Colonic mucosa (tissue), 4 donors: Measurements from ENCODE around the gene LAMC1. TPM values are rescaled to one million over a fixed set of nuclear protein-coding genes. Genes with fewer than 3 reads are reported as not detected.

Experiments used
- DNase-seq: peaks from one replicate; pipeline ENCODE4 v3.0.0-alpha.2; 2020
- H3K27ac ChIP-seq: fragments of 200-600 bp; one replicate; pipeline ENCODE4 v1.8.0; 2021
- H3K27me3 ChIP-seq: fragments of 200-600 bp; one replicate; pipeline ENCODE4 v1.8.0; 2021
- H3K36me3 ChIP-seq: fragments of 200-600 bp; one replicate; pipeline ENCODE4 v1.8.0; 2021
- H3K4me1 ChIP-seq: fragments of 200-600 bp; one replicate; pipeline ENCODE4 v1.8.0; 2021; ENCODE audit warnings: mild to moderate bottlenecking
- H3K4me3 ChIP-seq: fragments of 200-600 bp; one replicate; pipeline ENCODE4 v1.8.0; 2021
- H3K9ac ChIP-seq, 2 donors: one replicate each; pipeline ENCODE4 v1.7.0; 2013; ENCODE audit warnings: control low read depth in 2 of 2, low read depth in 2 of 2, low read length in 2 of 2
- H3K9me3 ChIP-seq: fragments of 200-600 bp; one replicate; pipeline ENCODE4 v1.8.0; 2021
- intact Hi-C: fragments of 100-400 bp; cut with DNase I; formaldehyde crosslinking; loops from one replicate; pipeline ENCODE4 v1.14.1; 2022
- total RNA-seq, 2 donors: library from RNA; stranded (reverse); fragmentation: NEBNext Ultra II Directional in 1 of 2; extraction: Animal tissue kit (Norgen Biotek cat#: 25700) in 1 of 2; gene quantifications; one replicate each; pipeline ENCODE4 v1.2.1, GENCODE V29; 2021
- TF ChIP-seq, protein P1 (sequence below): fragments of 200-600 bp; IDR thresholded peaks from one replicate; pipeline ENCODE4 v1.8.0; 2022; ENCODE audit warnings: antibody characterized with exemption, mild to moderate bottlenecking
- donor health status: healthy.
- donor health status: DM: no; HTN: no; CAD: no.
- donor health status: DM: no; HTN: no; CAD: no.

Gene LAMC1
- total RNA-seq, 2 donors from 2014 or later, result 28.0 to 54.6 TPM

DNA sequence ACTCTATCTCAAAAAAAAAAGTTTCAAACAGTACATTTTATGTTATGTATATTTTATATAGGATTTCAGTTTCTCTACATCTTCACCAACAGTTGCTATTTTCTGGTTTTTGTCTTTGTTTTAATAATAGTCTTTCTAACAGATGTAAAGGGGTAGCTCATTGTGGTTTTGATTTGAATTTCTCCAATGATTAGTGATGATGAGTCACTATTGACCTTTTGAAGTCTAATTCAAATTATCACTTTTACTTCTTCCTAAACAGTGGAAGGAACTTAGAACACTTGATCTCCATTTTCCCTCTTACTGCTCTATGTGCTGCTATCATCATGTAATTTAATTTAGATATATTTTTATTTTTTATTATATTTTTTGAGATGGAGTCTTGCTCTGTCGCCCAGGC is 38.6 kb upstream of the LAMC1 start:
- Histone ChIP-seq H3K4me3 (no peak overlapping the region), H3K4me1 (no peaks in the 10 kb centered on the region), H3K36me3 (no peaks in the 10 kb centered on the region), H3K27me3 (no peaks in the 10 kb centered on the region), H3K9ac (no peak overlapping the region), H3K9me3 (no peaks in the 10 kb centered on the region), H3K27ac (no peak overlapping the region)
- DNase-seq, result no peak
- TF ChIP-seq, protein P1, sequence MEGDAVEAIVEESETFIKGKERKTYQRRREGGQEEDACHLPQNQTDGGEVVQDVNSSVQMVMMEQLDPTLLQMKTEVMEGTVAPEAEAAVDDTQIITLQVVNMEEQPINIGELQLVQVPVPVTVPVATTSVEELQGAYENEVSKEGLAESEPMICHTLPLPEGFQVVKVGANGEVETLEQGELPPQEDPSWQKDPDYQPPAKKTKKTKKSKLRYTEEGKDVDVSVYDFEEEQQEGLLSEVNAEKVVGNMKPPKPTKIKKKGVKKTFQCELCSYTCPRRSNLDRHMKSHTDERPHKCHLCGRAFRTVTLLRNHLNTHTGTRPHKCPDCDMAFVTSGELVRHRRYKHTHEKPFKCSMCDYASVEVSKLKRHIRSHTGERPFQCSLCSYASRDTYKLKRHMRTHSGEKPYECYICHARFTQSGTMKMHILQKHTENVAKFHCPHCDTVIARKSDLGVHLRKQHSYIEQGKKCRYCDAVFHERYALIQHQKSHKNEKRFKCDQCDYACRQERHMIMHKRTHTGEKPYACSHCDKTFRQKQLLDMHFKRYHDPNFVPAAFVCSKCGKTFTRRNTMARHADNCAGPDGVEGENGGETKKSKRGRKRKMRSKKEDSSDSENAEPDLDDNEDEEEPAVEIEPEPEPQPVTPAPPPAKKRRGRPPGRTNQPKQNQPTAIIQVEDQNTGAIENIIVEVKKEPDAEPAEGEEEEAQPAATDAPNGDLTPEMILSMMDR, result no peak
- intact Hi-C loops, result no loop called here

DNA sequence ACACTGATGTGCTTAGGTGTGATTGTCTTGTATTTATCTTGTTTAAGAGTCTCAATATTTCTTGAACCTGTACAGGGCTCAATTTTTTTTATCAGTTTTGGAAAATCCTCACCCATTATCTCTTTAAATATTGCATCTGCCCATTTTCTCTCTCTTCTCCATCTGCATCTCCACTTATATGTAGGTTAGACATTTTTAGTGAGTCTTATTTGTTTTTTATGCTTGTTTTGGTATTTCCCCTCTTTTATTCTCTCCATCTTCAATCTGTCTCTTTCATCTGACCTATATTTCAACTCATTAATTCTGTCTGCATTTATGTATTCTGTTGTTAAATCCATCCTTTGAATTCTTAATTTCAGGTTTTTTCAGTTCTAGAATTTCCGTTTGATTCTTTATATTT is 37.3 kb upstream of the LAMC1 start:
- Histone ChIP-seq H3K27ac (no peak overlapping the region), H3K4me3 (no peak overlapping the region), H3K9ac (no peak overlapping the region), H3K9me3 (no peaks in the 10 kb centered on the region), H3K36me3 (no peaks in the 10 kb centered on the region), H3K27me3 (no peaks in the 10 kb centered on the region), H3K4me1 (no peaks in the 10 kb centered on the region)
- TF ChIP-seq, protein P1, result no peak
- intact Hi-C loops, result no loop called here
- DNase-seq, result no peak

DNA sequence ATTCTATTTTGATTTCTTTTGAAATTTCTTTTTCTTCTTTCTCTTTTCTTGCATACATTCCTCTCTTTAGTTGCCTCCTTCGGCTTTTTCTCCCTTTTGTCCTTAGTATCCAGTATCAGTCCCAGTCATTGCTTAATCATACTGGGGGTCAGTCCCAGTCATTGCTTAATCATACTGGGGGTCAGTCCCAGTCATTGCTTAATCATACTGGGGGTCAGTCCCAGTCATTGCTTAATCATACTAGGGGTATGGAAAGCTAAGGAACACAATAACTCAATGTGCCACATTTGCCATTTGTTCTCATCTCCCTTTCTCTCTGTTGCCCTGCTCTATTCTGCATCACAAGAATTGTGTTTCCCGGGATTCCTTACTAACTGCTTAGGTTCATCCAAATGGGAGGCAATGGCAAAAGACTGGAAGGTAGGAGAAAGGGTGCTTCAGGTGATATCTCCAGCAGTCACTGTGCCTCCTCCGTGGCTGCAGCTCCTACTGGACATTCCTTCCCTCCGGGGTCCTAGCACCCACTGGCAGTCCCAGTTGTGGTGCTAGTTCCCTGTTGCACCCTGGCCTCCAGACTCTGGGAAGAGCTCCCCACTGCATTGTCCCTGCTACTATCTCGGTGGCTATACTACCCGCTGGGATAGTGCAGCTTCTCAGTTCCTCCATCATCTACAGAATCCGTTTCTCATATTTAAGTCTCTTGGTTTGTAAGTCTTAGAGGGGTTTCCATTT is 32.6 kb upstream of the LAMC1 start:
- DNase-seq, result no peak
- intact Hi-C loops, result no loop called here
- H3K27ac ChIP-seq, result no peak overlapping the region
- H3K9me3 ChIP-seq, result no peaks in the 10 kb centered on the region
- H3K9ac ChIP-seq, result no peak overlapping the region
- H3K36me3 ChIP-seq, result no peaks in the 10 kb centered on the region
- TF ChIP-seq, protein P1, result no peak
- H3K4me1 ChIP-seq, result no peaks in the 10 kb centered on the region
- no peaks in the 10 kb centered on the region for H3K27me3 ChIP-seq
- no peak overlapping the region for H3K4me3 ChIP-seq

DNA sequence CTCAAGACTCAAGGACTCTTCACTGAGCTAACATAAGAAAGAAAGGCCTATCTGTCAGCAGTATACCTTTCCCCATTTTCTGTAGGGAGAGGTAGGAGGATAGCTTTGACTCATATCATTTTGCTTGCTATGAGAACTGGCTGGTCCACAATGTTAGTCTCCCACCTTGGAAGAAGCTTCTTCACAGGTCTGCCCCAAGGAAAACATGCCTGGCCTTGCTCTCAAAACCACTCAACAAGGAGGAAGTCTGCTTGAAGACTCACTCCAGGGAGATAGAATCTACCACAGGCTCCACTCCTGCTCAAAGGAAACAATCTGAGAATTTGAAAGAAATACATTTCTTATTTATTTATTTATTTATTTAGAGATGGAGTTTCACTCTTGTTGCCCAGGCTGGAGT is 29.5 kb upstream of the LAMC1 start:
- no peaks in the 10 kb centered on the region for H3K36me3 ChIP-seq
- intact Hi-C loops, result no loop called here
- no peaks in the 10 kb centered on the region for H3K4me1 ChIP-seq
- DNase-seq, result no peak
- H3K9ac ChIP-seq, result no peak overlapping the region
- no peaks in the 10 kb centered on the region for H3K9me3 ChIP-seq
- no peak overlapping the region for H3K27ac ChIP-seq
- no peaks in the 10 kb centered on the region for H3K27me3 ChIP-seq
- H3K4me3 ChIP-seq, result no peak overlapping the region
- TF ChIP-seq, protein P1, result no peak

DNA sequence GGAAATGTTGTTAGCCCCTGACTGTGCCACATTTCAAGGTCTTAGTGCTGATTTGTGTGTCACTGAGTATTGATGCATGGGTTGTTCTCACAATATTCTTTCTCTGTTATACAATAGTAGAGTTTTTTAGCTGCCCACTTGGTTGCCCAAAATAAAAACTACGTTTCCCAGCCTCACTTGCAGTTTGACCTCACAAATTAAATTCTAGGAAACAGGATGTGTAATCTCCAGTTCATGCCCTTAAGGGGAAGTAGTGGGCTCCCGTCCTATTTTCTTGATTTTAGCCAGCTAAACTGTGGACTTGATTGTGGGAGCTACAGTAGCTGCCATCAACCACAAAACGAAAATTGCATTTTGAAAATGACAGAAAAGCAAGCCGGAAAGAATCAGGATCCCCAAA is 27.3 kb upstream of the LAMC1 start:
- Histone ChIP-seq H3K27ac (no peak overlapping the region), H3K36me3 (no peaks in the 10 kb centered on the region), H3K27me3 (no peaks in the 10 kb centered on the region), H3K9ac (no peak overlapping the region), H3K4me3 (no peak overlapping the region), H3K9me3 (no peaks in the 10 kb centered on the region), H3K4me1 (no peaks in the 10 kb centered on the region)
- DNase-seq, result no peak
- TF ChIP-seq, protein P1, result no peak
- intact Hi-C loops, result no loop called here
